GM12864 (cell line): ENCODE measurements around the gene CRKL.

Experiments
- DNase-seq: peaks from one replicate; pipeline ENCODE4 v3.0.0-alpha.2; 2011; ENCODE audit warnings: low read depth
- H3K4me3 ChIP-seq: 2 replicates; pipeline ENCODE4 v1.5.1; 2011; ENCODE audit warnings: mild to moderate bottlenecking, low read depth, low read length, control low read depth
- CTCF ChIP-seq: IDR thresholded peaks from 2 replicates; pipeline ENCODE4 v1.5.1; 2011; ENCODE audit warnings: low read depth, mild to moderate bottlenecking, moderate library complexity, low read length, control low read depth, inconsistent platforms; ENCODE audit errors: missing control alignments

The CRKL gene

GRCh38 chr22:20916916-20917810 is at the start of gene CRKL:
CRKL (plus strand) TSS chr22:20917407; CDS start chr22:20917935, 528 bp downstream.
- peak; percentile 96 for TF ChIP-seq CTCF
- H3K4me3 ChIP-seq = peak within 1 kb of the TSS; percentile 99
- peak; percentile 91 for DNase-seq

- no peak overlapping the region for H3K4me3 ChIP-seq
- DNase-seq = no peak
- TF ChIP-seq CTCF = no peak
Observed at GRCh38 chr22:20868025-20868962, 48.9 kb upstream of the CRKL start.

GRCh38 chr22:20869234-20869633 is 48.0 kb upstream of the CRKL start:
- TF ChIP-seq CTCF = no peak
- DNase-seq = no peak

GRCh38 chr22:20873214-20873613 is 44.0 kb upstream of the CRKL start:
- no peak for DNase-seq
- no peak for TF ChIP-seq CTCF
- H3K4me3 ChIP-seq = no peak overlapping the region

More at GRCh38 chr22:20869234-20869633, 48.0 kb upstream of the CRKL start:
- no peak overlapping the region for H3K4me3 ChIP-seq

GRCh38 chr22:20875296-20875695 is 41.9 kb upstream of the CRKL start:
- TF ChIP-seq CTCF = no peak
- no peak overlapping the region for H3K4me3 ChIP-seq
- DNase-seq = no peak

- no peak for TF ChIP-seq CTCF
- H3K4me3 ChIP-seq = no peak overlapping the region
- no peak for DNase-seq
Observed at GRCh38 chr22:20877715-20878114, 39.5 kb upstream of the CRKL start.
